Trophoblast cell (in vitro differentiated cells and primary cell): ENCODE results near the gene FAM83C.

Experiments
- DNase-seq, 2 donors: peaks; one replicate each; pipeline ENCODE4 v3.0.0-alpha.2; 2016
- H2AFZ ChIP-seq: 2 replicates; pipeline ENCODE4 v1.6.1; 2013; ENCODE audit warnings: low read length, moderate library complexity, mild to moderate bottlenecking; ENCODE audit not compliant: insufficient read depth, poor library complexity
- H2AK5ac ChIP-seq: 2 replicates; pipeline ENCODE4 v1.6.1; 2013; ENCODE audit warnings: mild to moderate bottlenecking, low read length
- H2BK120ac ChIP-seq: 2 replicates; pipeline ENCODE4 v1.6.1; 2013; ENCODE audit warnings: low read length, mild to moderate bottlenecking, moderate library complexity; ENCODE audit not compliant: insufficient read depth, poor library complexity
- H2BK12ac ChIP-seq: 2 replicates; pipeline ENCODE4 v1.6.1; 2013; ENCODE audit warnings: mild to moderate bottlenecking, low read length, moderate library complexity
- H2BK5ac ChIP-seq: 2 replicates; pipeline ENCODE4 v1.6.1; 2013; ENCODE audit warnings: low read length, low read depth, moderate library complexity, mild to moderate bottlenecking; ENCODE audit not compliant: poor library complexity
- H3K14ac ChIP-seq: 2 replicates; pipeline ENCODE4 v1.6.1; 2013; ENCODE audit warnings: mild to moderate bottlenecking, low read length
- H3K18ac ChIP-seq: 2 replicates; pipeline ENCODE4 v1.6.1; 2013; ENCODE audit warnings: mild to moderate bottlenecking, low read length
- H3K23ac ChIP-seq: 2 replicates; pipeline ENCODE4 v1.6.1; 2013; ENCODE audit warnings: low read length
- H3K27ac ChIP-seq: 2 replicates; pipeline ENCODE4 v1.5.1; 2013; ENCODE audit warnings: low read depth, mild to moderate bottlenecking, inconsistent platforms, low read length, moderate library complexity
- H3K27me3 ChIP-seq: 2 replicates; pipeline ENCODE4 v1.6.1; 2013; ENCODE audit warnings: inconsistent platforms, mild to moderate bottlenecking, low read length, moderate library complexity; ENCODE audit not compliant: insufficient read depth
- H3K36me3 ChIP-seq, 2 experiments: 1 replicate in 1 of 2; 2 replicates in 1 of 2; pipeline ENCODE4 v1.6.1; 2013; ENCODE audit warnings: low read length in 2 of 2, mild to moderate bottlenecking in 2 of 2, moderate library complexity in 1 of 2; ENCODE audit not compliant: insufficient read depth in 2 of 2, control insufficient read depth in 1 of 2
- H3K4ac ChIP-seq: 2 replicates; pipeline ENCODE4 v1.6.1; 2013; ENCODE audit warnings: low read depth, mild to moderate bottlenecking, low read length, moderate library complexity
- H3K4me1 ChIP-seq, 2 experiments: 1 replicate in 1 of 2; 2 replicates in 1 of 2; pipeline ENCODE4 v1.6.1; 2013; ENCODE audit warnings: low read length in 2 of 2, mild to moderate bottlenecking in 2 of 2, moderate library complexity in 1 of 2; ENCODE audit not compliant: insufficient read depth in 2 of 2, control insufficient read depth in 1 of 2
- H3K4me2 ChIP-seq: 2 replicates; pipeline ENCODE4 v1.6.1; 2013; ENCODE audit warnings: inconsistent platforms, mild to moderate bottlenecking, low read length, moderate library complexity
- H3K4me3 ChIP-seq: 2 replicates; pipeline ENCODE4 v1.5.1; 2013; ENCODE audit warnings: mild to moderate bottlenecking, low read depth, low read length, inconsistent platforms
- H3K79me1 ChIP-seq: one replicate; pipeline ENCODE4 v1.6.1; 2013; ENCODE audit warnings: low read length
- H3K79me2 ChIP-seq: 2 replicates; pipeline ENCODE4 v1.6.1; 2013; ENCODE audit warnings: low read length, mild to moderate bottlenecking; ENCODE audit not compliant: control insufficient read depth, insufficient read depth, poor library complexity
- H3K9ac ChIP-seq: 2 replicates; pipeline ENCODE4 v1.6.1; 2013; ENCODE audit warnings: mild to moderate bottlenecking, low read length
- H3K9me3 ChIP-seq: 2 replicates; pipeline ENCODE4 v1.6.1; 2013; ENCODE audit warnings: low read depth, mild to moderate bottlenecking, control low read depth, inconsistent platforms, low read length; ENCODE audit not compliant: insufficient read depth
- H4K12ac ChIP-seq: 2 replicates; pipeline ENCODE4 v1.6.1; 2013; ENCODE audit warnings: low read depth, mild to moderate bottlenecking, low read length, moderate library complexity
- H4K8ac ChIP-seq: 2 replicates; pipeline ENCODE4 v1.6.1; 2013; ENCODE audit warnings: low read depth, mild to moderate bottlenecking, low read length, moderate library complexity
- H4K91ac ChIP-seq: one replicate; pipeline ENCODE4 v1.6.1; 2013; ENCODE audit warnings: low read depth, mild to moderate bottlenecking, low read length, moderate library complexity
- WGBS: extraction: QIAGEN DNeasy Blood & Tissue Kit; methylation state at CpG from one replicate; pipeline ENCODE4 v1.1.7; 2013; ENCODE audit warnings: missing lambda C conversion rate; ENCODE audit not compliant: insufficient read length, insufficient coverage; ENCODE audit errors: extremely low coverage; 5-methylcytosine and 5-hydroxymethylcytosine counted together

Gene FAM83C

DNA sequence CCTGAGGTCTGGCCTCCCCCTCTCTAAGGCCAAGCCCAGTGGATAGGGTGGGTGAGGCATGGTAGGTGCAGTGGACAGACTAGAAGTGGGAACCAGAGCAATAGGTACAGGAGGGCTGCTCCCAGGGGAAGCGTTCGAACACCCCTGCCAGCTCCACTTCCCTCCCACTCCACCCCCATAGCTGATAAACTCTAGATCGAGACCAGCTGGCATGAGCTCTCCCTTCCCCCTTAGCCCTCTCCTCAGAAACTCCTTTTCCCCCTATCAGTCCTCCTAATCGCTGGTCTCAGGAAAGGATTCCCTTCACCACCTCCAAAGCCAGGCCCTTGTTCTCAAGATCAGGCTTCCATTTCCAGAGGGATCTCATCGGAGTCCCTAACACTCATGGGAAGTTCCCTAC lies 6.0 kb upstream of the FAM83C start:
- Histone ChIP-seq H2AK5ac (no peak overlapping the region), H4K91ac (no peak overlapping the region), H2BK120ac (no peak overlapping the region), H3K4ac (no peak overlapping the region), H3K4me3 (no peak overlapping the region), H2BK12ac (no peak overlapping the region), H3K36me3 (no peaks in the 10 kb centered on the region), H3K14ac (no peak overlapping the region), H3K4me1 (peaks cover 9 to 10% of the 10 kb centered on the region in 2 experiments), H4K12ac (no peak overlapping the region), H3K4me2 (no peak overlapping the region), H3K18ac (no peak overlapping the region), H2AFZ (no peak overlapping the region), H2BK5ac (no peak overlapping the region), H3K9me3 (peaks cover 5% of the 10 kb centered on the region), H3K79me1 (no peaks in the 10 kb centered on the region), H3K27me3 (no peaks in the 10 kb centered on the region), H3K79me2 (no peaks in the 10 kb centered on the region), H3K27ac (no peak overlapping the region), H4K8ac (no peak overlapping the region), H3K23ac (no peak overlapping the region), H3K9ac (no peak overlapping the region)
- no peak for DNase-seq
- WGBS: no CpG with 5 or more reads among the region's 5 CpGs

DNA sequence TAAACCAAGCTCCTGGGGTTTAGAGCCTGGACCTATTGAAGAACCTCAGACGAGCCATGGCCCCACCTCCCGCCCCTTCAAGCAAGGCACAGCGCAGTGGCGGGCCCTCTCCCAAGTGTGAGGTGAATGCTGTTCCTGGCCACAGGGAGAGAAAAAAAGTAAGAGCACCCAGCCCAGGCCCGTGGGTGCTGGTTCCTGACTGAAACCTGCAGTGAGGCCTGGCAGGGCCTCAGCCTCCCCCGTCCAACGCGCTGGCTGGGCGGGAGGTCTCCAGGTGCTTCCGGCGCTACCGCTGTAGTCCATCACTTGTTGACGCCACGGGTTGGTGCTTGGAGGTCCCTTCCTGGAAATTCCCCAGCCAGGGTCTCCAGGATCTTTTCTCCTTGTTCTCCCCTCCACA lies 5.5 kb upstream of the FAM83C start:
- no peak overlapping the region for H3K18ac ChIP-seq
- H4K12ac ChIP-seq: no peak overlapping the region
- H3K4me2 ChIP-seq: no peak overlapping the region
- DNase-seq: no peak
- H3K79me2 ChIP-seq: no peaks in the 10 kb centered on the region
- no peak overlapping the region for H2BK120ac ChIP-seq
- H3K9ac ChIP-seq: no peak overlapping the region
- no peak overlapping the region for H3K4me3 ChIP-seq
- no peak overlapping the region for H2BK5ac ChIP-seq
- no peak overlapping the region for H4K91ac ChIP-seq
- no peak overlapping the region for H2AFZ ChIP-seq
- peaks cover 5% of the 10 kb centered on the region for H3K9me3 ChIP-seq
- no peak overlapping the region for H2AK5ac ChIP-seq
- H3K4ac ChIP-seq: no peak overlapping the region
- no peak overlapping the region for H4K8ac ChIP-seq
- WGBS: no CpG with 5 or more reads among the region's 14 CpGs
- H3K27ac ChIP-seq: no peak overlapping the region
- no peak overlapping the region for H3K14ac ChIP-seq
- no peak overlapping the region for H3K23ac ChIP-seq
- no peaks in the 10 kb centered on the region for H3K79me1 ChIP-seq
- H2BK12ac ChIP-seq: no peak overlapping the region
- H3K27me3 ChIP-seq: no peaks in the 10 kb centered on the region
- H3K4me1 ChIP-seq: peaks cover 9 to 10% of the 10 kb centered on the region in 2 experiments
- H3K36me3 ChIP-seq: no peaks in the 10 kb centered on the region

DNA sequence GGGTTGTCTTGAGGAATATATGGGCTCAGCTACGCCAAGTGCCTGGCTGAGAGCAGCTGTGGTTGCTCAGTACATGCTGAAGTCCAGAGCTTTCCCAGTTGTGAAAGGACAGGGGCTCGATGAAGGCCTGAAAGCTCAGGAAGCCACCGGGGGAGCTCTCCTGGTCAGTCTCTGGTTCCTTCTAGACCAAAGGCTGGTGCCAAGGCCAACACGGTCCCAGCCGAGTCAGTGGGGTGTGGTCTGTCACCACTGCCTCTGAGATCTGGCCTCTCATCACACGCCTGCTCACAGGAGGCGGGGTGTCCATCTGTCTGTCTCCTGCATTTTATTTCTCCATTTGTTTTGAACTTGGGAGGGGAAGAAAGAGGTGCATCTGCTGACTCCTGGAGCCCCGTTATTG lies 4.9 kb upstream of the FAM83C start:
- Histone ChIP-seq H4K8ac (no peak overlapping the region), H2BK5ac (no peak overlapping the region)
- WGBS: no CpG with 5 or more reads among the region's 8 CpGs

DNA sequence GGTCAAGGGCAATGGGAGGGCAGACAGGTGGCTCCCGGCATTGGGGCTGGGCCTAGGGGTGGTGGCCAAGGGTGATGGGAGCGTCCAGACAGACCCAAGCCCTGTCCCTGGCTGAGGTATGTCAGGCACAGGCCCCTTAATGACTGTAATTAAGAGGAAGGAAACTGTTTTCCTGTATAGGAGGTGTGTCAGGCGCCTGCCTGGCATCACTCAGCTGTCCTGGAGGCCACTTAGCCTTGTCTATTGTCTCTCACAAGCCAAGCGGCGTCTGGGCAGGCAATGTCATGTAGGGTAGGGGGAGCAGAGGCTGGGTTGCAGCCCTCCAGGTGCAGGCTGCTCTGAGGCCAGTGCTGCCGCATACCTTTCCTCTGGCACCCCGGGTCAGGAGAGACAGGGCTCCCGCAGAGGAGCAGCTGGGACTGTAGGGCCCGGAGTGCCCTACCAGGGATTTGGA lies 3.9 kb upstream of the FAM83C start:
- H3K79me2 ChIP-seq: no peaks in the 10 kb centered on the region
- H3K23ac ChIP-seq: no peak overlapping the region
- H2BK5ac ChIP-seq: no peak overlapping the region
- peaks cover 5% of the 10 kb centered on the region for H3K9me3 ChIP-seq
- H3K4ac ChIP-seq: no peak overlapping the region
- H3K27ac ChIP-seq: no peak overlapping the region
- H3K9ac ChIP-seq: no peak overlapping the region
- H3K4me1 ChIP-seq: peaks cover 9 to 10% of the 10 kb centered on the region in 2 experiments
- H2AFZ ChIP-seq: no peak overlapping the region
- H4K8ac ChIP-seq: no peak overlapping the region
- no peak overlapping the region for H3K4me3 ChIP-seq
- H3K79me1 ChIP-seq: no peaks in the 10 kb centered on the region
- no peak overlapping the region for H2BK120ac ChIP-seq
- H3K36me3 ChIP-seq: no peaks in the 10 kb centered on the region
- no peak overlapping the region for H3K4me2 ChIP-seq
- H2AK5ac ChIP-seq: no peak overlapping the region
- no peak overlapping the region for H3K18ac ChIP-seq
- no peak overlapping the region for H3K14ac ChIP-seq
- WGBS: no CpG with 5 or more reads among the region's 9 CpGs
- no peak overlapping the region for H4K91ac ChIP-seq
- H2BK12ac ChIP-seq: no peak overlapping the region
- no peak overlapping the region for H4K12ac ChIP-seq
- H3K27me3 ChIP-seq: no peaks in the 10 kb centered on the region
- DNase-seq: no peak

More for the DNA sequence above, 4.9 kb upstream of the FAM83C start:
- Histone ChIP-seq H2AK5ac (no peak overlapping the region), H3K4me3 (no peak overlapping the region), H3K23ac (no peak overlapping the region), H3K4ac (no peak overlapping the region), H3K27me3 (no peaks in the 10 kb centered on the region), H3K4me1 (peaks cover 9 to 10% of the 10 kb centered on the region in 2 experiments), H3K14ac (no peak overlapping the region), H3K27ac (no peak overlapping the region), H2BK120ac (no peak overlapping the region), H3K9ac (no peak overlapping the region), H3K79me2 (no peaks in the 10 kb centered on the region), H4K12ac (no peak overlapping the region), H3K9me3 (peaks cover 5% of the 10 kb centered on the region), H3K4me2 (no peak overlapping the region), H4K91ac (no peak overlapping the region), H3K18ac (no peak overlapping the region), H2AFZ (no peak overlapping the region), H2BK12ac (no peak overlapping the region), H3K79me1 (no peaks in the 10 kb centered on the region), H3K36me3 (no peaks in the 10 kb centered on the region)
- DNase-seq: no peak
